Testis (tissue), 2 donors: ENCODE measurements around the gene PAK1.

Source experiments
- CTCF ChIP-seq, 3 experiments: fragments of 450-650 bp in 2 of 3; fragments of 200-600 bp in 1 of 3; sonication (generic) in 1 of 3; IDR thresholded peaks; one replicate each; pipeline ENCODE4 v1.5.1; 2016 to 2019; ENCODE audit warnings: antibody characterized with exemption in 3 of 3, mild to moderate bottlenecking in 2 of 3, moderate library complexity in 1 of 3
- POLR2A ChIP-seq: fragments of 450-650 bp; IDR thresholded peaks from one replicate; pipeline ENCODE4 v1.6.1; 2017; ENCODE audit warnings: antibody characterized with exemption, mild to moderate bottlenecking, moderate library complexity

GRCh38 chr11:77471558-77472193 lies 2.2 kb downstream of the PAK1 start:
- TF ChIP-seq CTCF (IDR thresholded peaks at IDR 0.05) (no peak), POLR2A (no peak)
